B cell (primary cell): ENCODE results near the gene SAFB. TPM values are rescaled to one million over a fixed set of nuclear protein-coding genes. Genes with fewer than 3 reads are reported as not detected.

ENCODE experiments used
- ATAC-seq: fragments of 200-7000 bp; cut with Tn5 transposase; one replicate; pipeline ENCODE4 v1.10.0; 2021; ENCODE audit warnings: low read depth, mild to moderate bottlenecking, moderate number of reproducible peaks, moderate library complexity
- CTCF ChIA-PET: fragments of 350-600 bp; sonication (Branson Sonifier 250); formaldehyde crosslinking; loops from one replicate; lab custom pipeline; 2021; ENCODE audit warnings: antibody characterized with exemption, inconsistent platforms; lab: Charles Lee
- POLR2A ChIA-PET: fragments of 350-600 bp; sonication (Branson Sonifier 250); formaldehyde crosslinking; loops from one replicate; lab custom pipeline; 2021; ENCODE audit warnings: antibody characterized with exemption; lab: Charles Lee
- DNase-seq: peaks from one replicate; pipeline ENCODE4 v3.0.0; 2013
- H2AFZ ChIP-seq: 2 replicates; pipeline ENCODE4 v1.6.1; 2012; ENCODE audit warnings: mild to moderate bottlenecking, low read depth, low read length; ENCODE audit not compliant: insufficient read depth, poor library complexity, severe bottlenecking
- H3K27ac ChIP-seq, 2 donors: 1 replicate in 1 of 2; 2 replicates in 1 of 2; pipeline ENCODE4 v1.5.1; 2012 to 2013; ENCODE audit warnings: low read length in 2 of 2, mild to moderate bottlenecking in 2 of 2, moderate library complexity in 1 of 2
- H3K27me3 ChIP-seq, 4 experiments: fragments of 200-600 bp in 1 of 4; sonication (generic) in 1 of 4; replicated peaks in 1 of 4; 1 replicate in 2 of 4; 2 replicates in 2 of 4; pipeline versions ENCODE4 v1.6.1 to v1.7.0; 2013 to 2016; ENCODE audit warnings: low read length in 3 of 4, mild to moderate bottlenecking in 2 of 4, mixed read lengths in 1 of 4, moderate library complexity in 1 of 4; ENCODE audit not compliant: insufficient read depth in 4 of 4, control insufficient read depth in 3 of 4; ENCODE audit errors: control extremely low read depth in 1 of 4
- H3K36me3 ChIP-seq, 2 experiments: replicated peaks in 1 of 2; 1 replicate in 1 of 2; 2 replicates in 1 of 2; pipeline versions ENCODE4 v1.6.1 to v1.7.1; 2013; ENCODE audit warnings: low read length in 1 of 2; ENCODE audit not compliant: insufficient read depth in 2 of 2, control insufficient read depth in 1 of 2; ENCODE audit errors: control extremely low read depth in 1 of 2, extremely low read depth in 1 of 2
- H3K4me1 ChIP-seq, 2 donors: fragments of 200-600 bp in 1 of 2; sonication (generic) in 1 of 2; 1 replicate in 1 of 2; 2 replicates in 1 of 2; pipeline versions ENCODE4 v1.5.1 to v1.6.1; 2013 to 2017; ENCODE audit warnings: low read length in 2 of 2; ENCODE audit not compliant: control insufficient read depth in 2 of 2, insufficient read depth in 2 of 2
- H3K4me2 ChIP-seq: replicated peaks from 2 replicates; pipeline ENCODE3; 2012; ENCODE audit warnings: mild to moderate bottlenecking, low read depth, low read length; ENCODE audit not compliant: poor library complexity, severe bottlenecking
- H3K4me3 ChIP-seq, 5 experiments: fragments of 200-600 bp in 1 of 5; sonication (generic) in 1 of 5; 1 replicate in 3 of 5; 2 replicates in 2 of 5; pipeline versions ENCODE4 v1.5.1 to v1.7.0; 2011 to 2016; ENCODE audit warnings: low read length in 4 of 5, mild to moderate bottlenecking in 4 of 5, low read depth in 2 of 5, control low read depth in 1 of 5, moderate library complexity in 1 of 5; ENCODE audit not compliant: insufficient read depth in 1 of 5; ENCODE audit errors: control extremely low read depth in 1 of 5, extremely low read depth in 1 of 5
- H3K79me2 ChIP-seq: fragments of 200-600 bp; sonication (generic); one replicate; pipeline ENCODE4 v1.6.0; 2016; ENCODE audit warnings: low read length; ENCODE audit not compliant: control insufficient read depth, insufficient read depth
- H3K9ac ChIP-seq: fragments of 200-600 bp; sonication (generic); 2 replicates; pipeline ENCODE4 v1.6.1; 2017; ENCODE audit warnings: mild to moderate bottlenecking, low read length, moderate library complexity
- H3K9me3 ChIP-seq, 3 donors: one replicate each; pipeline versions ENCODE4 v1.6.1 to v1.7.1; 2013; ENCODE audit warnings: low read length in 2 of 3; ENCODE audit not compliant: control insufficient read depth in 2 of 3, insufficient read depth in 1 of 3; ENCODE audit errors: control extremely low read depth in 1 of 3
- H4K20me1 ChIP-seq: 2 replicates; pipeline ENCODE4 v1.6.0; 2012; ENCODE audit warnings: mild to moderate bottlenecking, low read length; ENCODE audit not compliant: insufficient read depth, control insufficient read depth, poor library complexity, severe bottlenecking
- H3K27ac Mint-ChIP-seq: one replicate; pipeline ENCODE4 v1.8.0; 2021; ENCODE audit warnings: mixed read lengths
- H3K27me3 Mint-ChIP-seq: one replicate; pipeline ENCODE4 v1.8.0; 2021; ENCODE audit warnings: mixed read lengths
- H3K4me1 Mint-ChIP-seq: one replicate; pipeline ENCODE4 v1.8.0; 2021; ENCODE audit warnings: mixed read lengths
- H3K4me3 Mint-ChIP-seq: one replicate; pipeline ENCODE4 v1.8.0; 2021; ENCODE audit warnings: mixed read lengths
- H3K9me3 Mint-ChIP-seq: one replicate; pipeline ENCODE4 v1.8.0; 2022; ENCODE audit warnings: mixed read lengths; ENCODE audit not compliant: insufficient read depth
- CTCF ChIP-seq: fragments of 200-600 bp; IDR thresholded peaks from one replicate; pipeline ENCODE4 v1.8.0; 2022; ENCODE audit warnings: antibody characterized with exemption, mild to moderate bottlenecking
- EZH2 ChIP-seq: IDR thresholded peaks from 2 replicates; pipeline ENCODE4 v1.6.1; 2012; ENCODE audit warnings: borderline replicate concordance, low read depth, mild to moderate bottlenecking, moderate library complexity, low read length; ENCODE audit not compliant: insufficient read depth, poor library complexity, severe bottlenecking
- WGBS: methylation state at CpG from one replicate; pipeline ENCODE4 v1.1.5; 2013; ENCODE audit warnings: missing lambda C conversion rate; ENCODE audit not compliant: insufficient coverage; 5-methylcytosine and 5-hydroxymethylcytosine counted together
- intact Hi-C: fragments of 100-400 bp; cut with micrococcal nuclease; formaldehyde crosslinking; loops from one replicate; pipeline ENCODE4 v1.10.0; 2022
- polyA plus RNA-seq: library from polyadenylated mRNA; depleted of rRNA; stranded (reverse); fragments of >200 nt; gene quantifications from 2 replicates; pipeline ENCODE4 v1.2.3, GENCODE V29; 2012
- total RNA-seq, 2 donors: library from RNA; stranded (reverse); fragments of 120-200 nt in 1 of 2; gene quantifications; 1 replicate in 1 of 2; 2 replicates in 1 of 2; pipeline versions ENCODE4 v1.2.3 to v1.2.4, GENCODE V29; 2013 to 2022

Gene SAFB
- total and polyA plus RNA-seq, 2 donors (not counting 1 experiment from before 2014, with no cell fraction given), result 91.0 to 221 TPM

GRCh38 chr19:5646703-5647102 lies 23.8 kb downstream of the SAFB start:
- ChIA-PET CTCF (no interaction called here), POLR2A (no interaction called here)
- Mint-ChIP-seq H3K27ac (no peak overlapping the region), H3K27me3 (no peaks in the 10 kb centered on the region), H3K4me1 (peaks cover 7% of the 10 kb centered on the region), H3K4me3 (no peak overlapping the region), H3K9me3 (no peaks in the 10 kb centered on the region)
- ATAC-seq (no peak), DNase-seq (no peak)
- intact Hi-C loops, result no loop called here
- 100% methylated on average over 2 of the region's 4 CpGs for WGBS
- H2AFZ ChIP-seq, result no peak overlapping the region
- TF ChIP-seq CTCF (no peak), EZH2 (no peak)
- no peaks in the 10 kb centered on the region for H3K9me3 ChIP-seq
- H3K27me3 ChIP-seq, result no peaks in the 10 kb centered on the region
- H3K4me3 ChIP-seq, result no peak overlapping the region
- H3K79me2 ChIP-seq, result peaks cover 83% of the 10 kb centered on the region
- no peak overlapping the region for H3K9ac ChIP-seq
- no peak overlapping the region for H3K4me2 ChIP-seq
- peaks cover 83% of the 10 kb centered on the region for H4K20me1 ChIP-seq
- H3K27ac ChIP-seq, result no peak overlapping the region
- H3K36me3 ChIP-seq, result peaks cover 2 to 90% of the 10 kb centered on the region in 2 experiments
- no peaks in the 10 kb centered on the region for H3K4me1 ChIP-seq

GRCh38 chr19:5648464-5648863 lies 25.6 kb downstream of the SAFB start:
- Histone ChIP-seq H3K27me3 (no peaks in the 10 kb centered on the region), H4K20me1 (peaks cover 73% of the 10 kb centered on the region), H3K9ac (no peak overlapping the region), H3K9me3 (no peaks in the 10 kb centered on the region), H3K4me3 (no peak overlapping the region), H3K27ac (no peak overlapping the region), H3K36me3 (peaks cover 6 to 89% of the 10 kb centered on the region in 2 experiments), H3K79me2 (peaks cover 82% of the 10 kb centered on the region), H3K4me1 (no peaks in the 10 kb centered on the region), H3K4me2 (no peak overlapping the region), H2AFZ (no peak overlapping the region)
- no peaks in the 10 kb centered on the region for H3K27me3 Mint-ChIP-seq
- intact Hi-C loops, result no loop called here
- WGBS, result 100% methylated on average over 2 of the region's 11 CpGs
- ATAC-seq, result no peak
- TF ChIP-seq EZH2, result no peak
- TF ChIP-seq CTCF, result no peak
- ChIA-PET POLR2A (no interaction called here), CTCF (interaction anchor here (0.6 kb wide), 1 partner anchor 131 kb away, joined by 3 read pairs; no protein-coding TSS in a partner anchor)
- no peaks in the 10 kb centered on the region for H3K9me3 Mint-ChIP-seq
- no peak overlapping the region for H3K27ac Mint-ChIP-seq
- H3K4me3 Mint-ChIP-seq, result no peak overlapping the region
- H3K4me1 Mint-ChIP-seq, result peaks cover 7% of the 10 kb centered on the region
- DNase-seq, result no peak
